GM12878 (cell line): ENCODE data around the gene TBC1D2B. TPM values are rescaled to one million over a fixed set of nuclear protein-coding genes. Genes with fewer than 3 reads are reported as not detected.

Experiments used
- CREB1 ChIP-seq: IDR thresholded peaks from 2 replicates; pipeline ENCODE4 v1.6.1; 2012; ENCODE audit warnings: low read depth, mild to moderate bottlenecking, inconsistent platforms
- E4F1 ChIP-seq: fragments of 450-650 bp; IDR thresholded peaks from 2 replicates; pipeline ENCODE4 v1.6.1; 2018; ENCODE audit warnings: borderline replicate concordance, mild to moderate bottlenecking; ENCODE audit not compliant: partially characterized antibody
- FOXK2 ChIP-seq: fragments of 450-650 bp; IDR thresholded peaks from 2 replicates; pipeline ENCODE4 v1.6.1; 2017; ENCODE audit warnings: mild to moderate bottlenecking, moderate library complexity
- HDGF ChIP-seq: fragments of 450-650 bp; IDR thresholded peaks from 2 replicates; pipeline ENCODE4 v1.6.1; 2016; ENCODE audit warnings: antibody characterized with exemption
- IRF4 ChIP-seq: IDR thresholded peaks from 2 replicates; pipeline ENCODE4 v1.6.1; 2011; ENCODE audit warnings: low read depth, low read length
- JUND ChIP-seq: IDR thresholded peaks from 2 replicates; pipeline ENCODE4 v1.6.1; 2012; ENCODE audit warnings: low read depth, mild to moderate bottlenecking, low read length, improper control_type of control experiment, moderate library complexity
- KLF5 ChIP-seq: fragments of 450-650 bp; IDR thresholded peaks from 2 replicates; pipeline ENCODE4 v1.6.1; 2014; ENCODE audit warnings: mild to moderate bottlenecking; ENCODE audit not compliant: partially characterized antibody
- LARP7 ChIP-seq: fragments of 450-650 bp; IDR thresholded peaks from 2 replicates; pipeline ENCODE4 v1.6.1; 2017; ENCODE audit warnings: mild to moderate bottlenecking
- MTA2 ChIP-seq: fragments of 450-650 bp; IDR thresholded peaks from 2 replicates; pipeline ENCODE4 v1.6.1; 2016; ENCODE audit warnings: low read depth, mild to moderate bottlenecking, moderate library complexity
- MTA3 ChIP-seq: IDR thresholded peaks from 2 replicates; pipeline ENCODE4 v1.6.1; 2012; ENCODE audit warnings: low read length, inconsistent platforms, borderline replicate concordance
- MYC ChIP-seq: IDR thresholded peaks from 2 replicates; pipeline ENCODE4 v1.6.1; 2011; ENCODE audit warnings: mild to moderate bottlenecking, low read length, moderate library complexity, inconsistent platforms; ENCODE audit not compliant: insufficient read depth, insufficient replicate concordance, insufficient read length, severe bottlenecking
- NR2C2 ChIP-seq: IDR thresholded peaks from 2 replicates; pipeline ENCODE4 v1.6.1; 2011; ENCODE audit warnings: borderline replicate concordance, low read depth; ENCODE audit not compliant: control insufficient read depth, insufficient read length
- PML ChIP-seq: IDR thresholded peaks from 2 replicates; pipeline ENCODE4 v1.6.1; 2012; ENCODE audit warnings: low read length, inconsistent platforms
- POLR2AphosphoS5 ChIP-seq: IDR thresholded peaks from 2 replicates; pipeline ENCODE4 v1.6.1; 2011; ENCODE audit warnings: mild to moderate bottlenecking, low read length, inconsistent platforms
- RB1 ChIP-seq: fragments of 450-650 bp; formaldehyde crosslinking; IDR thresholded peaks from 2 replicates; pipeline ENCODE4 v1.6.1; 2017; ENCODE audit warnings: mild to moderate bottlenecking, borderline replicate concordance
- RBBP5 ChIP-seq: fragments of 200-600 bp; sonication (generic); conservative IDR thresholded peaks from 2 replicates; pipeline ENCODE4 v1.6.1; 2016
- TCF3 ChIP-seq: IDR thresholded peaks from 2 replicates; pipeline ENCODE4 v1.6.1; 2012; ENCODE audit warnings: low read depth, mild to moderate bottlenecking, low read length, borderline replicate concordance; ENCODE audit not compliant: insufficient read depth
- WRNIP1 ChIP-seq: IDR thresholded peaks from 2 replicates; pipeline ENCODE4 v1.6.1; 2011; ENCODE audit warnings: low read depth, low read length, improper control_type of control experiment, borderline replicate concordance
- polyA plus RNA-seq, 11 experiments: library from polyadenylated mRNA; depleted of rRNA in 4 of 11; unstranded in 6 of 11; stranded (reverse) in 5 of 11; fragments of >200 nt; fragmentation: Nextera tagmentation in 4 of 11; fragmentation: Illumina TruSeq in 1 of 11; extraction: Ambion mirVana in 4 of 11; extraction: Trizol in 1 of 11; gene quantifications; 1 replicate in 1 of 11; 2 replicates in 10 of 11; pipeline versions ENCODE4 v1.2.1 to v1.2.3, GENCODE V29; 2011 to 2016; ENCODE audit warnings: inconsistent platforms in 2 of 11, missing spikeins in 2 of 11, low read depth in 1 of 11
- total RNA-seq, 4 experiments: library from RNA; depleted of rRNA in 3 of 4; stranded (reverse); fragments of >200 nt in 3 of 4; fragmentation: Illumina TruSeq in 1 of 4; extraction: Trizol in 1 of 4; gene quantifications; 2 replicates each; pipeline versions ENCODE4 v1.2.1 to v1.2.3, GENCODE V29; 2013 to 2021
- TF ChIP-seq, protein P1 (sequence below): IDR thresholded peaks from 2 replicates; pipeline ENCODE4 v1.6.1; 2012; ENCODE audit warnings: low read length, inconsistent platforms
- TF ChIP-seq, protein P2 (sequence below): fragments of 150-350 bp; IDR thresholded peaks from 2 replicates; pipeline ENCODE4 v1.6.1; 2016; ENCODE audit warnings: low read depth, low read length
- TF ChIP-seq, protein P3 (sequence below): IDR thresholded peaks from 2 replicates; pipeline ENCODE4 v1.6.1; 2011; ENCODE audit warnings: borderline replicate concordance, low read depth, mild to moderate bottlenecking, moderate library complexity, mixed read lengths, low read length; ENCODE audit not compliant: insufficient read depth; ENCODE audit errors: extremely low read length

TBC1D2B gene
- total and polyA plus RNA-seq, 10 of the 15 experiments (the other 5 are each of a cell fraction or from before 2014, with no cell fraction given) = 1.3 to 53.4 (median 19.4) TPM

- TF ChIP-seq MYC (no peak), E4F1 (no peak), MTA2 (no peak), POLR2AphosphoS5 (no peak), LARP7 (0 out of 2 replicates have a peak, but pooled peaks have one; percentile 36), FOXK2 (no peak), PML (no peak), CREB1 (no peak), MTA3 (no peak), NR2C2 (no peak), WRNIP1 (no peak), JUND (no peak), RB1 (no peak), IRF4 (0 out of 2 replicates have a peak, but pooled peaks have one; percentile 33), TCF3 (no peak), RBBP5 (no peak), KLF5 (no peak), HDGF (0 out of 2 replicates have a peak, but pooled peaks have one; percentile 80)
- TF ChIP-seq, protein P1, sequence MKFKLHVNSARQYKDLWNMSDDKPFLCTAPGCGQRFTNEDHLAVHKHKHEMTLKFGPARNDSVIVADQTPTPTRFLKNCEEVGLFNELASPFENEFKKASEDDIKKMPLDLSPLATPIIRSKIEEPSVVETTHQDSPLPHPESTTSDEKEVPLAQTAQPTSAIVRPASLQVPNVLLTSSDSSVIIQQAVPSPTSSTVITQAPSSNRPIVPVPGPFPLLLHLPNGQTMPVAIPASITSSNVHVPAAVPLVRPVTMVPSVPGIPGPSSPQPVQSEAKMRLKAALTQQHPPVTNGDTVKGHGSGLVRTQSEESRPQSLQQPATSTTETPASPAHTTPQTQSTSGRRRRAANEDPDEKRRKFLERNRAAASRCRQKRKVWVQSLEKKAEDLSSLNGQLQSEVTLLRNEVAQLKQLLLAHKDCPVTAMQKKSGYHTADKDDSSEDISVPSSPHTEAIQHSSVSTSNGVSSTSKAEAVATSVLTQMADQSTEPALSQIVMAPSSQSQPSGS = no peak
- TF ChIP-seq, protein P2, sequence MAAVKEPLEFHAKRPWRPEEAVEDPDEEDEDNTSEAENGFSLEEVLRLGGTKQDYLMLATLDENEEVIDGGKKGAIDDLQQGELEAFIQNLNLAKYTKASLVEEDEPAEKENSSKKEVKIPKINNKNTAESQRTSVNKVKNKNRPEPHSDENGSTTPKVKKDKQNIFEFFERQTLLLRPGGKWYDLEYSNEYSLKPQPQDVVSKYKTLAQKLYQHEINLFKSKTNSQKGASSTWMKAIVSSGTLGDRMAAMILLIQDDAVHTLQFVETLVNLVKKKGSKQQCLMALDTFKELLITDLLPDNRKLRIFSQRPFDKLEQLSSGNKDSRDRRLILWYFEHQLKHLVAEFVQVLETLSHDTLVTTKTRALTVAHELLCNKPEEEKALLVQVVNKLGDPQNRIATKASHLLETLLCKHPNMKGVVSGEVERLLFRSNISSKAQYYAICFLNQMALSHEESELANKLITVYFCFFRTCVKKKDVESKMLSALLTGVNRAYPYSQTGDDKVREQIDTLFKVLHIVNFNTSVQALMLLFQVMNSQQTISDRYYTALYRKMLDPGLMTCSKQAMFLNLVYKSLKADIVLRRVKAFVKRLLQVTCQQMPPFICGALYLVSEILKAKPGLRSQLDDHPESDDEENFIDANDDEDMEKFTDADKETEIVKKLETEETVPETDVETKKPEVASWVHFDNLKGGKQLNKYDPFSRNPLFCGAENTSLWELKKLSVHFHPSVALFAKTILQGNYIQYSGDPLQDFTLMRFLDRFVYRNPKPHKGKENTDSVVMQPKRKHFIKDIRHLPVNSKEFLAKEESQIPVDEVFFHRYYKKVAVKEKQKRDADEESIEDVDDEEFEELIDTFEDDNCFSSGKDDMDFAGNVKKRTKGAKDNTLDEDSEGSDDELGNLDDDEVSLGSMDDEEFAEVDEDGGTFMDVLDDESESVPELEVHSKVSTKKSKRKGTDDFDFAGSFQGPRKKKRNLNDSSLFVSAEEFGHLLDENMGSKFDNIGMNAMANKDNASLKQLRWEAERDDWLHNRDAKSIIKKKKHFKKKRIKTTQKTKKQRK = no peak
- TF ChIP-seq, protein P3, sequence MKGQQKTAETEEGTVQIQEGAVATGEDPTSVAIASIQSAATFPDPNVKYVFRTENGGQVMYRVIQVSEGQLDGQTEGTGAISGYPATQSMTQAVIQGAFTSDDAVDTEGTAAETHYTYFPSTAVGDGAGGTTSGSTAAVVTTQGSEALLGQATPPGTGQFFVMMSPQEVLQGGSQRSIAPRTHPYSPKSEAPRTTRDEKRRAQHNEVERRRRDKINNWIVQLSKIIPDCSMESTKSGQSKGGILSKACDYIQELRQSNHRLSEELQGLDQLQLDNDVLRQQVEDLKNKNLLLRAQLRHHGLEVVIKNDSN = no peak
Measured at GRCh38 chr15:78108300-78109084, 31.0 kb upstream of the TBC1D2B start (continued).
